ENCODE results near the gene CAMK2B.

The CAMK2B gene

DNA sequence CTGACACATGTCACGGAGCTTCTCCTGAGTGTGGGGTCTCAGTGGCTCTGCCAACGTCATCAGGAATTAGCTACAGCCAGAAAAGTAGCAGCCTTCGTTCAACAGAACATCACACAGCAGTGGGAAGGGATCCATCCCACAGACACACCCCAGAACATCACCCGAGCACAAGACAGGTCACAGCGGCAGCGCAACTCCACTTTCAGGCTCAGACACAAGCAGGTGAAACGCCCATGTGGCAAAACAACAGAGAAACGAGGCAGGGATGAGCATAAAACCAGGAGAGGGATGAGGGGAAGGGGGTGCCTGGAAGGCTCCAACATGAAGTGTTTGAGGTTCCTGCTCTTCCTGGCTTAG is 44.8 kb downstream of the CAMK2B start:
- DNase-seq (ENCODE audit: low read depth) = no peak
- TF ChIP-seq CTCF (IDR thresholded peaks at IDR 0.05; ENCODE audit: control insufficient read depth, extremely low read depth, insufficient read depth) = no peak
- H3K4me3 ChIP-seq (ENCODE audit: low read depth, low read length) = no peak overlapping the region

GRCh38 chr7:44279731-44280505 is 45.5 kb downstream of the CAMK2B start:
- TF ChIP-seq CTCF (IDR thresholded peaks at IDR 0.05; ENCODE audit: control insufficient read depth, extremely low read depth, insufficient read depth) = no peak
- DNase-seq (ENCODE audit: low read depth) = no peak
- H3K4me3 ChIP-seq (ENCODE audit: low read depth, low read length) = no peak overlapping the region

GRCh38 chr7:44279286-44279685 is 46.1 kb downstream of the CAMK2B start:
- no peak overlapping the region for H3K4me3 ChIP-seq (ENCODE audit: low read depth, low read length)
- no peak for DNase-seq (ENCODE audit: low read depth)
- TF ChIP-seq CTCF (IDR thresholded peaks at IDR 0.05; ENCODE audit: control insufficient read depth, extremely low read depth, insufficient read depth) = no peak

DNA sequence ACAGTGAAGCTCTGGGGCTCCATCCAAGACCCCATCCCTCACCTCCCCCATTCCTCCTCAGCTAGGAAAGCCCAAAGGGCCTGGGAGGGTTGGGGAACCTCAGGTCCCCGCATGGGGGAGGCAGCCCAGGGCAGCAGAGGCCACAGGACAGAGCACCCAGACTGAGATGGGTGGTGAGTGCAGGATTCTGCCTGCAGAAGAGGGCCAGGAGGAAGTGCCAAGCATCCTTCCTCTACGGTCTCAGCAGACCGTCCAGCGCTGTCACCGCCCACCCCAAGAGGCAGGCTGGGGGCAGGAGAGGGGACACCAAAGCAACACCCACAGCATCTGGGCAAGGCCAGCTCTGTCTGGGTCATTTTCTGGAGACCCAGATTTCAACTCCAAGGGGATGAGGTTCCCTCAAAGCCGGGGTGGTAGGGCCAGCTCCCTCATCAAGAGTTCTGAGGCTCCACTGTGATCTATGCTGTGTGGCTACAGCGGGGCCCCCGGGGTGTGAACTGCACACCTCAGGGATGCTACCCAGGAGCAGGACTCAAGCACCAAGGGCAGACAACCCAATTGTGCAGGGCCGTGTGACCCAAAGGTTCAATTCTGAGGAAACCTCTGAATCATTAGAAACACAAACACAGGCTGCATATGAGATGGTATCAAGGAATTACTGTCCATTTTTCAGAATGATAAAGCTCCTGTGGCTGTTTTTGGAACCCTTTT is 46.8 kb downstream of the CAMK2B start:
- no peak for TF ChIP-seq CTCF (IDR thresholded peaks at IDR 0.05; ENCODE audit: control insufficient read depth, extremely low read depth, insufficient read depth)
- H3K4me3 ChIP-seq (ENCODE audit: low read depth, low read length) = no peak overlapping the region
- no peak for DNase-seq (ENCODE audit: low read depth)

DNA sequence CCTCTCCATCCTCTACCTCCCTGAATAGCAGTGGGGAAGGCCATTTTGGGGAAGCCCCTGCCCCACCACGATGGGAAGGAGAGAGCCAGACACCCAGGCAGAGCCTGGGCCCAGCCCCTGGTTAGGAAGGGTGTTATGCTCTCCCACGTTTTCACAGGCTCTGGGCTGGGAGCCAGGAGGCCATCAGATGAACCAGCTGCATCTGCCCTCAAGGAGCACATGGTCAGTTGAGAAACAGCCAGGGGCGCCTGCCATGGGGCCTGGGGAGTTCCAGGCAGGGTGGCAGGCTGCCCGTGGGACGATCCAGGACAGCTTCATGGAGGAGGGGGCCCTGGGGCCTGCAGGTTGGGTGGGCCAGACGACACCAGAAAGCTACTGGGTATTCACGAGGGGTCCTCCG is 47.5 kb downstream of the CAMK2B start:
- DNase-seq (ENCODE audit: low read depth) = no peak
- H3K4me3 ChIP-seq (ENCODE audit: low read depth, low read length) = no peak overlapping the region
- no peak for TF ChIP-seq CTCF (IDR thresholded peaks at IDR 0.05; ENCODE audit: control insufficient read depth, extremely low read depth, insufficient read depth)

DNA sequence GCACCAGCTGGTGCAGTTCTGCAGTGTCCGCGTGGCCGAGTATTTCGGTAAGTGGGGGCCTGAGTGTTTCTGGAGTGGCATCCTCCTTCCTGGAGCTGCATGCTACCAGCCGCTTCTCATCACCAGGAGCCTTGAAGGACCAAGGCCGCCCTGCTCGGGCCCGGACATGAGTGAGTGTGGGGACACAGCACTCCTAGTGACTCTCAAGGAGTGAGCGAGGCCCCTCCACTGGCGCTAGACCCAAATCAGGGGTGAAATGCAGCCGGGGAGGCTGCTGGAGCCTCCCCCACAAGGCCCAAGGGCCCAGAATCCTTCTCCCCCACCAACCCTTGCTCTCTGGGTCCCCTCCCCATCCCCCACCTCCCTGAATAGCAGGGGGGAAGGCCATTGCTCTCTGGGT is 48.0 kb downstream of the CAMK2B start:
- no peak overlapping the region for H3K4me3 ChIP-seq (ENCODE audit: low read depth, low read length)
- TF ChIP-seq CTCF (IDR thresholded peaks at IDR 0.05; ENCODE audit: control insufficient read depth, extremely low read depth, insufficient read depth) = no peak
- no peak for DNase-seq (ENCODE audit: low read depth)
